ENCODE measurements around the gene WASF2.
A peak's percentile ranks its signal among the peaks of the same experiment; 100 is the strongest.
"Not testable (repeated sequence)": the region's sequence is repeated elsewhere in the genome, so short reads cannot be mapped to it uniquely, and the experiment has no call there.

The WASF2 gene

DNA sequence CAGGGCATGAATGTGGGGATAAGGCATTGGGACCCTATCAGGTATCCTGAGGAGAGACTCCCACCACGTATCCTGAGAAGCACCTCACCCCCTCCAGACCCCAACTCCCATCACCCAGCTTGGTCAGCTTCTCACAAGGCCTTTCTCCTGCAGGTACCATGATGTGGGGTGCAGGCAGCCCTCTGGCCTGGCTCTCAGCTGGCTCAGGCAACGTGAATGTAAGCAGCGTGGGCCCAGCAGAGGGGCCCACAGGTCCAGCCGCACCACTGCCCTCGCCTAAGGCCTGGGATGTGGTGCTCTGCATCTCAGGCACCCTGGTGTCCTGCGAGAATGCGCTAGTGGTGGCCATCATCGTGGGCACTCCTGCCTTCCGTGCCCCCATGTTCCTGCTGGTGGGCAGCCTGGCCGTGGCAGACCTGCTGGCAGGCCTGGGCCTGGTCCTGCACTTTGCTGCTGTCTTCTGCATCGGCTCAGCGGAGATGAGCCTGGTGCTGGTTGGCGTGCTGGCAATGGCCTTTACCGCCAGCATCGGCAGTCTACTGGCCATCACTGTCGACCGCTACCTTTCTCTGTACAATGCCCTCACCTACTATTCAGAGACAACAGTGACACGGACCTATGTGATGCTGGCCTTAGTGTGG is 96.2 kb downstream of the WASF2 start:
- no peak for DNase-seq

DNA sequence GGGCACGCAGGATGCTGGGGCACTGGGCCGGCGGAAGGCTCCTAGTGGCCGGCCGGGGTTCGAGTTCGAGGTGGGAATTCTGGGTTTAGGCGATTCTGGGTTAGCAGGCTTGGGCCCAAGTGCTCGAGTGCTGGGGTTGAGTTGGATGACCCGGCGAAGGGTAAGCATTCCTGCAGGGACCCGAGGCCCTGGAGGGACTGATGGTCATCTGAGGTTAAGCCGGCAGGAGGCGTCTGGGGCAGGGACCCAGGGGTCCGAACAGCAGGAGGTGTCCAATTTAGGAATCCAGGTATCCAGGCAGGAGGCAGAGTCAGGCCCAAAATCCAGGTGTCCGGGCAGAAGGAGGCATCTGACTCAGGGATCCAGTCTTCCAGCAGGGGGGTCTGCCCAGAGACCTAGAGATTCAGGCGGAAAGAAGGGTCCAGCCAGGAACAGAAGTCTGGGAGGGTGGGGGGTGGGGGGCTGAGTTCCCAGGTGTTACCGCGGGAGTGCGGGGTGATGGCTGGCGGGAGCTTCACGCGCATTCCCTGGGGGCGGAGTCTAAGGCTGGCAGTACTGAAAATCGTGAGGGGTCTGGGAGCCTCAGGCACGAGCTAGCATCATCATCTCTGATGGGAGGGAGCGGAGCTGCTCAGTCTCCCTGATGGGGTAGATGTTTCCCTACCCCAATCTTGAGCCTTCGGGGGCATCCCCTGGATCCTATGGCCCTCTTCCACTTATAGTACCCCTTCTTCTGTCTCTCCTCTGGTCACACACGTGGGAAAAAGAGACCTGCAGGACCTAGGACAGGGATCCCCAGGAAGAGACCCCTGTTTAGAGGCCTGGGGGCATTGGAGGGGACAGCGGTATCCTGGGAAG is 97.0 kb downstream of the WASF2 start:
- DNase-seq, result no peak

- peak; percentile 27 for DNase-seq
Observed at GRCh38 chr1:27392096-27392777, 97.7 kb downstream of the WASF2 start, which contains the start of gene GPR3. Gene GPR3 (plus strand): TSS chr1:27392622. CDS start chr1:27393799, 1,177 bp downstream.

DNA sequence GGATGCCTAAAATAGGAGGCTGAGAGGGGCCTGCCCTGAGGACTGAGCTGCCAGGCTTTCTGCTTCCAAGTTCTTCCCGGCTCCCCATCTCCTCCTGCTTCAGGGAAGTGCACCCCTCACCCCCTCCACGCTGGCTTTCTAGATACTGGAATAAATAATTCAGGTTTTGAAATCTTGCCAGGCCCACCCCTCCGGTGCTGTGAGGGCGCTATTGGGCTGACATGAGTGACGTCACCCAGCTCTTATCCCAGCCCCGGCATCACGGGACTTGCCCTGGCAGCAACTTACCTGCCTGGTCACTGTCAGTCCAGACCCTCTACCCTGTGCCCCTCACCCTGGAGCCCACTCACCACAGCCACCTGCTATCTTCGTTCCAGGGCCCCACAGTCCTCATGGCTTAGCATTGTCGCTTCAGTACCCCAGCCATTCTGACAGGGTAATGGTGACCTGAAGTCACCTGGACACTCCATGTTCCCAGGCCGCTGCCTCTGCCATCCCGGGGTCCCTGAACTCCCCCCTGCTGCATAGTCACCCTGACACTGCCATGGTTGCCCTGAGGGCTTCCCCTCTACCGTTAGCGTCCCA is 98.4 kb downstream of the WASF2 start:
- DNase-seq, result no peak

GRCh38 chr1:27388337-27389005 is 101.5 kb downstream of the WASF2 start:
- DNase-seq, result no peak

GRCh38 chr1:27384797-27385196 is 105.2 kb downstream of the WASF2 start:
- DNase-seq, result not testable (repeated sequence)

DNA sequence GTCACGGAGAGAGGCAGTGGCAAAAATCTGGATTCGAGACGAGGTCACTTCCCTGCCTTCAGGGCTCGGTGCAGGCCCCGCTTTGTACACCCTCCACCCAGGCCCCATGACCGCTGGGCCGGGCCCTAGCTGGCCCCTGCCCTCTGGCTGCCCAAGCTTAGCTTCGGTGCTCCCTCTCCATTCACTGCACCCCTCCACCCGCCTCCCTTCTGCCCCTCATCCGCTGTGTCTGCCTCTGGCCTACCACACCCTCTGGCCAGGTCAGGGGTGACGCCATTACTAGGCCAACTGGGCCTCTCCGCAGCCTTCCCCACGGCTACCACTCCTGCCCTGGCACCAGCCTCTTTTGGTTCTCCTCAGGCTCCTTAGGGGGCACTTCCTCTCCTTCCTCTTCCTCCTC is 106.3 kb downstream of the WASF2 start:
- no peak for DNase-seq

DNA sequence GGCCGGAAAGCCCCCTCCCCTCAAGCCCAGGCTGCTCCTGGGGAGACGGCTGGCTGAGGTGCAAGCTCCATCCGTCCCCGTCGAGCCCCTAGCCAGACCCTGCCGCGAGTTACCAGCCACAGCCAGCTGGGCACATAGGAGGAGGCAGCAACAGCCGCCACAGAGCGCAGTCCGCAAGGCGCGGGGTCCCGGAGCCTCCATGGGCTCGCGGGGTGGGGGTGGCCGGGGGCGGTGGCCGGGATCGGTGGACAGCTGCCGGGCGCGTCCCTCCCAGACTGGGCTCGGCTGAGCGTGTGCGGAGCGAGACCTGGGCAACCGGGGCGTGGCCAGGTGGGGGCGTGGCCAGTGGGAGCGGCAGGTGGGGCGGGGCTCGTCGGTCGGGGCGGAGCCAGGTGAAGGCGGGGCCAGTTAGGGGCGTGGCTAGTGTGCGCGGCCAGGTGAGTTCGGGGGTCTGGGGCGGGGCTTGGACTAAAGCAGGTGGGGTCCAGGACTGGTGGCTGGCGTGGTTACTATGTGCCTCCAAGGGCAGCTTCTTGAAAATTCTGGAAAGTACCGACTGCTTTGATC is 106.8 kb downstream of the WASF2 start, which contains the start of gene CD164L2:
Gene CD164L2, minus strand, starts transcription at position 295 of the 567 bp plus-strand sequence. Its CDS starts 94 bp downstream, at position 201.
- no peak for DNase-seq

- no peak for DNase-seq
Observed at GRCh38 chr1:27381969-27382762, 107.8 kb downstream of the WASF2 start.

DNA sequence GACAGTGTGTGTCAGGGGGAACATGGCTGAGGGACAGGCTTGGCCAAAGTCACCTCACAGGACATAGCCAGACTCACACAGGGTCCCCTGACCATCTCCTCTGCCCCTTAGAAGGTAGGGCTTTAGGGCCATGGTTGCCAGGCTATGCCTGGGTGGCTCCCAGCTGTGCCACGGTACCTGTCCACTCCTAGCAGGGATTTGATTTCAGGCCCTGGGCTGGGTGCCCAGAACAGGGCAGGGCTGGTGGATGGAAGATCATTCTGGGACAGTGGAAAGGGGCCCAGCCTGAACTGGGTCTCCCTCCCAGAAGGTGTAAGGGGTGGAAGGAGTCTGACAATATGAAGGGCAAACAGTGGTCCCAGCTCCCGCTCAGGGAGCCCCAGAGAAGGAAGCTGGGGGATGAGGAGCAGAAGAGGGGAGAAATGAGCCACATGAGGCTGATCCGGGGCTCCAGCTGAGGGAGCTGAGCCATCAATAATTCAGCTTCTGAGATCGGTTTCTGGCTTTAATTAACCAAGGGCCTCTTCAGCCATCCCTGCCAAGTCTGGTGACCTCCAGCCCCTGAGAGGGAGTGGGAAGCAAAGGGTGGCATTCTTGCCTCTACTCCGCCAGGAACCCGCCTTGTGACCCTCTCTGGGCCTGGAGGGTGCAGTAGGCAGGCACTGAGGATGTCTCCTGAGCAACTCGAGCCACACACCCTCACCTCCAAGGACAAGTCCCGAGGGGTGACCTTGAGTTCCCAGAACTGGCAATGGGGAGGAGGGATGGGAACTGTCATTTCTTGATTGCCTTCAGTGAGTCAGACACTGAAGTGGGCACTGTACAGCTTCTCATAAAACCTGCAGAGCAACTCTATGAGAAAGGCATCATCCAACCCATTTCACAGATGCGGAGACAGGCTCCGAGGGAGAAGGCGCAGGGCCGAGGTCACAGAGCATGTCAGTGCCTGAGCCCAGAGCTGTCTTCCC is 108.9 kb downstream of the WASF2 start:
- no peak for DNase-seq

DNA sequence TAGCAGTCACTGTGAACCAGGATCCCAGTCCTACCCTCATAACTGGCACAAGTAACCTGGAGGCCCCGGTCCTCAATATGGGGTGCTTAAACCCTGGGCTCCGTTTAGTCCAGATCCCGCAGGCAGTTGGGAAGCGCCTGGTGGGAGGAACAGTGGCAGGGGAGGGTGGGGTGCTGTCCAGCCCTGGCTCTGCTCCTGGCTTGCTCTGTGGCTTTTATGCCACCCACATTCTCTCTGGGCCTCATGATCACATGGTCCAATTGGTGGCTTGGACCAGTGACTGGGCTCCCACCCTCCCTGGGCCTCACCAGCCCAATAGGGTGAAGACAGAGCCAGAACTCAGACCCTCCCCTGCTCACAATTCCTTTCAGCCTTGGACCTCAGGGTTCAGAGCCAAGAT is 109.7 kb downstream of the WASF2 start:
- DNase-seq, result no peak

GRCh38 chr1:27379564-27380122 is 110.3 kb downstream of the WASF2 start:
- no peak for DNase-seq

DNA sequence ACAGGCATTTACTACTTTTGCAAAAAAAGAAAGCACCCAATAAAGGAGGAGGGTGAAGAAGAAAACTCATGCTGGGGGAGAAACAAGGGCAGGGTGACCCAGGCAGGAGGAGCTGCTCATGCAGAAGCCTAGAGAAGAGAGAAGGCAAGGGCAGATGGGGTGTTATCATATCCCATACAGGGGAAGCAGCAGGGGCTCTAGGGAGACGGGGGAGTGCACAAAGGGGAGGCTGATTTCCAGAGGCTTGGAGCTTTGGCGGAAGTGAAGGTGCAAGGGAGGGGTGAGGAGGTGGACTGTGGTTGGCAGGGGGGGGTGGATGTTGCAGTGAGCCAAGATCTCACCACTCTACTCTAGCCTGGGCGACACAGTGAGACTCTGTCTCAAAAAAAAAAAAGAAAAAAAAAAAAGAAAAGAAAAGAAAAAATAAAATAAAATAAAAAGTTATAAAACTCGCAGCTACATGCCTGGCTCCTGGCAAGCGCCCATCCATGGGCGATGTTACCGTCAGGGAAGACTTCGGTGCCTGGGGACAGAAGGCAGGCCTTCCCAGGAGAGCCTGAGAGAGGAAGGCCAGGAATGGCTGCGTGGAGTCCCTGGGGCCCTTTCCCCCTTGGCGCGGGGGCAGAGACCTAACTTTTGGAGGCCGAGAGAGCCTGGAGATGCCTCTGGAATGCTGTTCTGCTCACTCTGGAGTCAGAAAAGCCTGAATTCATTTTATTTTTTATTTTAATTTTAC is 112.0 kb downstream of the WASF2 start:
- no peak for DNase-seq

GRCh38 chr1:27374362-27375086 is 115.4 kb downstream of the WASF2 start, which contains the start of gene FCN3:
Gene FCN3 (minus strand): TSS chr1:27374824. CDS start chr1:27374818, 6 bp downstream.
- DNase-seq, result no peak

DNA sequence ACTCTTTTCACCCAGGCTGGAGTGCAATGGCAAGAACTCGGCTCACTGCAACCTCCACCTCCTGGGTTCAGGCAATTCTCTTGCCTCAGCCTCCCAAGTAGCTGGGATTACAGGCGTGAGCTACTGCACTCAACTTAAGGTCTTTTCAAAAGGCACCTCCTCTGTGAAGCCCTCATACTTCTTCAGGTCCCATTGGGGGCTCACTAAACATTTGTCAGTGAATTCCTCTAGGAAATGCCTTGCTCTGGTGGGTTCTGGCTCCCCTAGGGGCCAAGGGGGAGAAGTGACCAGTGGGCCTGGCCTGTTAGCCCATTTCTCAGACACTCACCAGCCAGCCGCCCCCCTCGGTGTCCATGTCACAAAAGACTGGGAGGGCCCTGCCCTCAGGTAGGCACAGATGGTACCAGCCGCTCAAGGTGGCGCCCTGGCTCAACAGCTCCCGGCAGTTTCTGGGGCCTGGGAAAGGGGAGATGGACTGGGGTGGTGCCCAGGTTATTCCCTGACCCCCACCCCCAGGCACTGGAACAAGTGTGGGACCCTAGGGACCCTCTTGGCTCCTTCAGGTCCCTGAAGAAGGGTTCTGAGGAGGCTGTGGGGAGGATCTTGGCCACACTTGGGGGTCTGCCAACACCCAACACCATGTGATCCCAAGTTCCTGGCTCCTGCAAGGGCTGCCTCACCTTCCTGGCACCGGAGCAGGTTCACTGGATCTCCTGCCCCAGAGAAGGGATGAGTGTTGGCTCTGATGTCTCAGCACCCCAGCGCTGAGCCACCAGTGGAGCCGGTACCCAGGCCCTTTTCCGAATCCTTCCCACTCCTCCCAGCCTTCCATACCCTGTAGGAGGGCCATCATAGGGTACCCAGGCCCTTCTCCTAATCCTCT is 116.9 kb downstream of the WASF2 start:
- no peak for DNase-seq

DNA sequence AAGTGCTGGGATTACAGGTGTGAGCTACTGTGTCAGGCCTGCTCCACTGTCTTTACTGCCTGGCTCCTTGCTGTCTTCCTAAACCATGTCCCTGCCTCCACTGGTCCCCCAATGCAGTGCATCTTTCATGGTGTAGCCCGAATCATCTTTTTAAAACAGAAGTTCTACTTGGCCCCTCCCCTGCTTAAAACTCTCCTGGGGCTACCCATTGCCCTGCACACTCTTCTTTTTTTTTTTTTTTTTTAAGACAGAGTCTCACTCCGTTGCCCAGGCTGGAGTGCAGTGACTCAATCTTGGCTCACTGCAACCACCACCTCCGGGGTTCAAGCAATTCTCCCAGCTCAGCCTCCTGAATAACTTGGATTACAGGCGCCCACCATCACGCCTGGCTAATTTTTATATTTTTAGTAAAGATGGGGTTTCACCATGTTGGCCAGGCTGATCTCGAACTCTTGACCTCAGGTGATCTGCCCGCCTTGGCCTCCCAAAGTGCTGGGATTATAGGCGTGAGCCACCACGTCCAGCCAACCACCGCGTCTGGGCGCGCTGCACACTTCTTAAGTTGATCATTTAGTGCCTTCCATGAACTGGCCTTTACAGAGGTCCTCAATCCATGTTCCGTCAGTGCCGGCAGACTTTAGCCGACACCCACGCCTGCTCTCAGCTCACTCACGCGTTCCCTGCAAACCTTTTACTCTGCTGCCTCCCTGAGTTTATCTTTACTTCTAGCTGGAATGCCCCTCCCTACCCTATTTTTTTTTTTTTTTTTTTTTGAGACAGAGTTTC is 117.8 kb downstream of the WASF2 start:
- DNase-seq, result no peak
